HG03095 (cell line): ENCODE results near the gene PRDM16.

Experiments used
- ATAC-seq: cut with Tn5 transposase; IDR thresholded peaks from one replicate; pipeline ENCODE4 v1.9.1; 2021; ENCODE audit warnings: moderate library complexity; ENCODE audit not compliant: unreplicated experiment

The PRDM16 gene

DNA sequence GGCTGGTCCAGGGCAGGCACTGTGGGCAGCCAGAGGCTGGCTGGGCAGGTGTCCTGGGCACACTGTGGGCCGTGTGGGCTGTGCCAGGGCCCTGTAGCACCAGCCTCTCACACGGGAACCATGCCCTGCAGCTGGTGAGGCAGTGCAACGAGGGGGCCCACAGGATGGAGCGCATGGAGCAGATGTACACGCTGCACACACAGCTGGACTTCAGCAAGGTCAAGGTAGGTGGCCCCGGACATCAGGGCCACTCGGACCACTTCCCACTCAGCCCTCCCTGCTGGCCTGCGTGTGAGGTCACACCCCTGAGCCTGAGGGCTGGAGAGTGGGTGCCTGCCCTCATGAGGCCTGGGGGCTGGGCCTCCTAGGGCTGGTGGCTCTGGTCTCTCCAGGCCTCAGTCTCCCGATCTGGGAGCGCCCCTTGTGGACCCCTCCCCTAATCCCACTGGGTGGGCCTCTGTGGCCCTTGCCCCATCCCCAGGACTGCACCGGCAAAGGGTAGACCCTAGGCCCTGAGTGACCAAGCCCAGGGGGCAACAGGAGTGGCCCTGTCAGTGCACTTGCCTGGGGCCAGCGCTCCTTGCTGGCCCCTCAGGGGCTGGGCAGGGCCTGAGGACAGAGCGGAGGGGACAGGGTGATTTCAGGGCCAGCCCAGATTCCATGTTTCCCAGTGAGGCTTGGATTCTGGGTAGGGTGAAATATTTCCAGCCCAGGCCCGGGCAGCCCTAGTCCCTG is 407.0 kb downstream of the PRDM16 start:
- ATAC-seq: no peak

DNA sequence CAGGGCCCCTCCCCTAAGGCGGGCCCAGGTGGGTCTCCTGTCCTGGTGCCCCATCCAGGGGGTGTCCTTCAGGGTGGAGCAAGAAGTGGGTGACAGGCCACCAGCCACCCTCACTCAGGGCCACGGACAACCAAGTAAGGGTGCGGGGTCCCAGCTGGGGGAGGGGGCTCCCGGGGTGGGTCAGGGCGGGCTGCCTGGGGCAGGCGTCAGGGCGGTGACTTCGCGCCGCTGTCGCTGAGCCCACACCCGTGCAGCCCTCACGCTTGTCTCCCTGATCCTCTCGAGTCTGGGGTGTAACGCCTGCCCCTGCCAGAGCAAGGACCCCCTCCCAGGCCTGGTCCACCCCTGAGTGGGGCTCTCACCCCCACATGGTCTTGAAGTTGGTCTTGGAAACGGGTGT is 407.7 kb downstream of the PRDM16 start:
- no peak for ATAC-seq

DNA sequence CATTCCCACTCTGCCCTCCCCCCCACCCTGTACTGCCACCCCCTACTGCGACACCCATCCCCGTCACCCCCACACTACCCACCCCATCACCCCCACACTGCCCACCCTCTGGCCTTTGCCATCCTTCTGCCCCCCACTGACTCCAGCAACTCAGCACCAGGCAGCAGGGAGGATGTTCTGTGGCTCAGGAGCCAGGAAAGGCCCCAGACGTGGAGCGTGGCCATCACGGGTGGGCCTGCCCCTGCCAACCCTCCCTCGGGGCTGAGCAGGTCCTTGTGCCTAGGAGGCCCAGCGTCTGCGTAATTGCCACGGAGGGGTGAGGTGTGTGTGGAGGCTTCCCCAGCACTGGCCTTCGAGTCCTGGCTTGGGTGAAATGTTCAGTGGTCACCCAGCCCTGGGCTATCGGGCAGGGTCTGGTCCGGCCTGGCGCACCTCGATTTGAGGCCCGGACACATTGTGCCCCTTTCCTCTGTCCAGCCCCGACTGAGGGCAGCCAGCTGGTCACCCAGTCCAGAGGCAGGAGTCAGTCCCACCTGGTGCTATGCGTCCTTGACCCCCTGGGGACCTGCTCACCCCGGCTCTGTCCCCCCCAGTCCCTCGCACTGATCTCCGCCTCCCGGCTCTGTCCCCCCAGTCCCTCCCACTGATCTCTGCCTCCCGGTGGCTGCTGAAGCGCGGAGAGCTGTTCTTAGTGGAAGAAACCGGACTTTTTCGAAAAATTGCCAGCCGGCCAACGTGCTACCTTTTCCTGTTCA is 408.4 kb downstream of the PRDM16 start:
- no peak for ATAC-seq

GRCh38 chr1:3478187-3478586 is 409.2 kb downstream of the PRDM16 start:
- no peak for ATAC-seq

- no peak for ATAC-seq
These were observed 410.7 kb downstream of the PRDM16 start for GRCh38 chr1:3479511-3480368.

DNA sequence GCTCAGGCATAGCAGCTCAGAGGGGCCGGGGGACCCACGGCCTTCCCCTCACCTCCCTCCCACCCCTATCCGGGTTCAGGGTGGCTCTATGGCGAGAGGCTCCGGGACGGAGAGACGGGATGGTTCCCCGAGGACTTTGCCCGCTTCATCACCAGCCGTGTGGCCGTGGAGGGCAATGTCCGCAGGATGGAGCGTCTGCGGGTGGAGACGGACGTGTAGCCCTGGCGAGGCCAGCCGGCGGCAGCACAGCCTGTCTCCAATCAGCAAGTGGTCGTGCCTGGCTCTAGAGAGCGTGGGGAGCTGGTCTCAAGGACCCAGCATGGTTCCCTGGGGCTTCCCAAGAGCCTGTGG is 411.3 kb downstream of the PRDM16 start:
- ATAC-seq: no peak

DNA sequence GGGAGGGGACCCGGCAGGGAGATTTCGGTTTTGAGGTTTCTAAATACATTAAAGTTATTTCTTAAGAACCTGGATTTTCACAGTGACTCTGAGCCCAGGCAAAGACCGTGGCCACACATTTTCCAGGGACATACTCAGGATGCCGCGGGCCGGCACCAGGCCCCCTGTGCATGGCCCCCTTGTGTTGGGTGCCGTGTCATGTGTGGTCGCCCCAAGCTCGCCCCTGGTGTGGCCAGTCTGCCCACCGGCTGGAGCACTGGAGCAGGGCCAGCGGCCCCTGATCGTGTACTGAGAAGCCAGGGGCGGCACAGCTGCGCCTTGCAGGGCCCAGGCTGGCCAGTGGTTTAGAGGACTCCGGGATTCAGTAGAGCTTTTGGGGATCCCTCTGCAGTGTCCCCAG is 412.0 kb downstream of the PRDM16 start:
- ATAC-seq: no peak

GRCh38 chr1:3481836-3482375 is 412.9 kb downstream of the PRDM16 start:
- no peak for ATAC-seq

DNA sequence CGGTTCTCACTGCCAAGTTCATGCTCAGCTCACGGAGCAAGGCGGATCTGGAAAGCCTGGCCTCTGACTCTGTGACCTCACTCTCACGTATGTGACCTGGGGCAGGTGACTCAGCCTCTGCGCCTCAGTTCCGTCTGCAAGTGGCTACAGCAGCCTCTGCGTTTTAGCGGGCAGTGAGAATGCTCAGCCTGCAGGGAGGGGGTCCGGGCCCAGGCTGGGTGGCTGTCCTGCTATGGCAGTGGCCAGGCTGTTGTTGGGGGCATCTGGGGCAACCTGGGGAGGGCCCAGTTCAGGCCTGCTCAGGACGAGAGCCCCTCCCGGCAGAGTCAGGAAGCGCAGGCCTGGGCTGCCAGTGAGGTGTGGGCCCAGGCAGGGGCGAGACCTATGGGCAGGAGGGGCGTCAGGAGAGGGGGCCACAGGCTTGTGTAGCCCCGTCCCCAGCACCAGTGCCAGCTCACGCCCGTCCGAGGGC is 413.4 kb downstream of the PRDM16 start:
- ATAC-seq: no peak

- no peak for ATAC-seq
These were observed 414.4 kb downstream of the PRDM16 start for GRCh38 chr1:3483380-3483779.

GRCh38 chr1:3483801-3484444 is 414.9 kb downstream of the PRDM16 start:
- ATAC-seq: no peak

- no peak for ATAC-seq
These were observed 416.0 kb downstream of the PRDM16 start for GRCh38 chr1:3485016-3485415.
